HG02973 (cell line): ENCODE measurements around the gene CTCF.

Experiments
- ATAC-seq: cut with Tn5 transposase; IDR thresholded peaks from one replicate; pipeline ENCODE4 v1.9.1; 2021; ENCODE audit warnings: moderate library complexity; ENCODE audit not compliant: unreplicated experiment

CTCF gene

GRCh38 chr16:67649494-67649931 lies 87.2 kb downstream of the CTCF start:
- no peak for ATAC-seq

GRCh38 chr16:67650023-67650422 lies 87.7 kb downstream of the CTCF start:
- ATAC-seq = no peak

- no peak for ATAC-seq
These were observed 88.7 kb downstream of the CTCF start for GRCh38 chr16:67651039-67651438.

GRCh38 chr16:67651847-67652246 lies 89.5 kb downstream of the CTCF start:
- no peak for ATAC-seq

GRCh38 chr16:67652578-67653127 lies 90.3 kb downstream of the CTCF start:
- ATAC-seq = no peak

- ATAC-seq = no peak
These were observed 90.9 kb downstream of the CTCF start for GRCh38 chr16:67653128-67653788.

- ATAC-seq = no peak
These were observed 91.6 kb downstream of the CTCF start for GRCh38 chr16:67653789-67654402.

GRCh38 chr16:67654403-67654911 lies 92.1 kb downstream of the CTCF start:
- ATAC-seq = no peak

- no peak for ATAC-seq
These were observed 93.0 kb downstream of the CTCF start for GRCh38 chr16:67655363-67655762.

GRCh38 chr16:67656344-67657016 lies 94.2 kb downstream of the CTCF start:
- no peak for ATAC-seq

- ATAC-seq = no peak
These were observed 94.8 kb downstream of the CTCF start for GRCh38 chr16:67657017-67657608.

- ATAC-seq = no peak
These were observed 95.6 kb downstream of the CTCF start for GRCh38 chr16:67657751-67658518.

- ATAC-seq = no peak
These were observed 96.7 kb downstream of the CTCF start for GRCh38 chr16:67658849-67659674.

- peak; percentile 43 for ATAC-seq
These were observed 97.6 kb downstream of the CTCF start, which contains the start of gene ACD for GRCh38 chr16:67659675-67660563. TSS of gene ACD (minus strand) at chr16:67660260. CDS start at chr16:67660220, 40 bp downstream.

- peak; percentile 63 for ATAC-seq
These were observed 98.3 kb downstream of the CTCF start, which contains the start of gene PARD6A for GRCh38 chr16:67660564-67661028. TSS of gene PARD6A (plus strand) at chr16:67660960. CDS start at chr16:67661039, 79 bp downstream.

GRCh38 chr16:67661101-67661761 lies 98.9 kb downstream of the CTCF start:
- ATAC-seq = no peak

GRCh38 chr16:67661886-67662652 lies 99.7 kb downstream of the CTCF start:
- no peak for ATAC-seq
